GM12874 (cell line): ENCODE measurements around the gene PHKG2.

ENCODE experiments used
- CTCF ChIP-seq: IDR thresholded peaks from 2 replicates; pipeline ENCODE4 v1.5.1; 2011; ENCODE audit warnings: low read depth, mild to moderate bottlenecking, control low read depth, low read length, moderate library complexity; ENCODE audit not compliant: insufficient read depth

PHKG2 gene

GRCh38 chr16:30780549-30780948 is 32.3 kb downstream of the PHKG2 start:
- TF ChIP-seq CTCF: no peak

- TF ChIP-seq CTCF: no peak
Observed at GRCh38 chr16:30782486-30783279, 34.5 kb downstream of the PHKG2 start.

- no peak for TF ChIP-seq CTCF
Observed at GRCh38 chr16:30783280-30784109, 35.3 kb downstream of the PHKG2 start.

- no peak for TF ChIP-seq CTCF
Observed at GRCh38 chr16:30784215-30784614, 36.0 kb downstream of the PHKG2 start.

- TF ChIP-seq CTCF: no peak
Observed at GRCh38 chr16:30785126-30786106, 37.2 kb downstream of the PHKG2 start.

GRCh38 chr16:30786115-30786935 is 38.1 kb downstream of the PHKG2 start:
- TF ChIP-seq CTCF: no peak
